ENCODE measurements around the gene SPTB.

SPTB gene

DNA sequence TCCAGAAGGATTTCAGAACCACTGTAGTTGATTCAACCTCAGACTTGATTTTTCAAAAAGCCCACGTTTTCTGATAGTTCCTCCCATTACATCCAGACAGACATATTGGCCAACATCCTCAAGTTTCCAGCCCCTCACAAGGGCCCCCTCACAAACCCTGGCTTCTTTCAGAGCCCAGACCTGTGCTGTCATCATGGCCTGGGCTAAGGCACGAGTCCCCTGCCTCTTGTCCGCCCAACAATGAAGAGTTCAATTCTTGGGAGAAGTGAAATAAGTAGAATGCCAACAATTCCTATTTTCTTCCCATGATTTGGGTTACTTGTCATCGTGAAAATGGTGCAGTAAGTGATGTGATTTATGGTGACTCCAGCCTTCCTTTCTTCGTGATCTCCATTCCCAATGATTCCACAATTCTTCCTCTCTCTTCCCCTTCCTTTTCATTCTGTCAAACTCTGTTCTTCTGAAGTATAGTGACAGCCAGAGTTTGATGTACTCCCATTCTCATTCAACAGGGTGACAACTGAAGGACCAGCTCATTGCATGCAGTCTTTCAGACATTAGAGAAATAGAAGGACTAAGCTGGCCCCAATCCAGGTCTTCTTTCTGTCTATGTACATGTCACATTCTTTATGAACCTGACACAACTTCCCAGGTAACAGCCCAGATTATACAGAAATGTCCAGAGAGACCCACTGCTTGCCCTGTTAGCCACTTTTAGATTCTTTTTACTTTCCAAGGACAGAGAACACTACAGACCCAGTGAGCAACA lies 29.2 kb downstream of the SPTB start:
- no peak for DNase-seq (ENCODE audit: low read depth in 2 of 2)

DNA sequence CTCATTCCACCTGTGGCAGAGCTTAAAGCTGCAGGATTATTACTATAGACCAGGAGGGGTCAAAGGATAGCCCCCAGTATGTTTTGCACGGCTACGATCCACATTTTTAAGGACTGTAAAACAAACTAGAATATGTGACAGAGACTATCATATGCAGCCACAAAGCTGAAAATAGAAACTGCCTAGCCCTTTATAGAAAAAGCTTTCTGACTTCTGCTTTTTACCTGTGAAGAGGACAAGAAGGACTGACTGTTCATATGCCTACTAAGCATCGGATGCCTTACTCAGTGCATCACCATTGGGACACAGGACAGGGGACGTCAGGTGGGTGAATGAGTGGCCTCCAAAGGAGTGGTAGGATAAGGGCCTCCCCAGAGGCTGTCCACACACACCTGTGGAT lies 29.8 kb downstream of the SPTB start:
- DNase-seq (ENCODE audit: low read depth in 2 of 2), result no peak

DNA sequence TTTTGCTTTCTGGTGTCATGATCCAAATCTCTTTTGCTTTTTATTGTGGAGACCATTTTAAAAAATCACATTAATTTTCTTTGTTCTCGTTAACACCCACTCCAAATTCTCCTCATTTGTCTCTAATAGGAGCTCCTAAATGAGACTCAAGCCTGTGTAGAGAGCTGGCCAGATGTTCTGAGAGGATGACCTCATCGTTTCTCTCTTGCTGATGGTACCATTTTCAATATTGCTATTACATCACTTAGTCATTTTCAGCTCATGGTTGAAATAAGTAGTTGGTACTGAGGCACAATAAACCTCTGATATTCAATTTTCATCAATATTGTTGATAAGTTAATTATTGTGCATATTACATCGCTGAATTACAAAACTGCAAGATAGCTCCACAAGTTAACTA lies 31.5 kb downstream of the SPTB start:
- no peak for DNase-seq (ENCODE audit: low read depth in 2 of 2)

DNA sequence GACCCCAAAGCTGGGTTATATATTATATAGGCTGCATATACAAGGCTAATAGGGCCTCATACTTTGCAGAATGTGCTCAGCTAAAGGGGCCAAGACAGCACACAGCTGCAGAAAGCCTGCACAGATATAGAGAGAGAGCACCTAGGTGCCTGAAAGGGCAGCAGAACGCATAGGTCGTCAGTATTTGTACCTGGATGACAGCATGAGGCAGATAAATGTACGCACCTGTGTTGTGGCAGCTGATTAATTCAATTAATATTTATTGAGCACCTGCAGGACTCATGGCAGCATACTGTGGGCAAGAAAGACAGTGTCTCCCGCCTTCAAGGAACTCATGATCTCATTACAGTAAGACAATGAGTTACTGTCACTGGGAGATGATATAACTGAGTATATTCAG lies 33.4 kb downstream of the SPTB start:
- no peak for DNase-seq (ENCODE audit: low read depth in 2 of 2)

DNA sequence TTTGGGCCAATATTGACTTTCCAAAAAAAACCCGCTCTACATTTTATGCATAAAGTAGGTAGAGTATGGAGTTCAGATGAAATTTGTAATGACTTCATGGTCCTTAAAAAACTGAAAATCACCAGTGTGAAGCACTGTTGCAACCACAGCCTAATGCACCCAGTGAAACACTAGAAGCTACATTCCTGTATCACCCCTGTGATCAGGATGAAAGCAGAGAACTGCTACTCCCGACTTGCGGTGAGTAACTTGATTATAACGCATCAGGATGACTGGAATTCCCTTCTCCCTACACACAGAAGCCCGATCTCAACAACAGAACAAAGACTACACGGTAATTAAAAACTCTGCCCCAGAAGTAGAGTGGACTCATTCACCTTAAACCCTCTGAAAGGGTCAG lies 33.8 kb downstream of the SPTB start:
- DNase-seq (ENCODE audit: low read depth in 2 of 2), result no peak

DNA sequence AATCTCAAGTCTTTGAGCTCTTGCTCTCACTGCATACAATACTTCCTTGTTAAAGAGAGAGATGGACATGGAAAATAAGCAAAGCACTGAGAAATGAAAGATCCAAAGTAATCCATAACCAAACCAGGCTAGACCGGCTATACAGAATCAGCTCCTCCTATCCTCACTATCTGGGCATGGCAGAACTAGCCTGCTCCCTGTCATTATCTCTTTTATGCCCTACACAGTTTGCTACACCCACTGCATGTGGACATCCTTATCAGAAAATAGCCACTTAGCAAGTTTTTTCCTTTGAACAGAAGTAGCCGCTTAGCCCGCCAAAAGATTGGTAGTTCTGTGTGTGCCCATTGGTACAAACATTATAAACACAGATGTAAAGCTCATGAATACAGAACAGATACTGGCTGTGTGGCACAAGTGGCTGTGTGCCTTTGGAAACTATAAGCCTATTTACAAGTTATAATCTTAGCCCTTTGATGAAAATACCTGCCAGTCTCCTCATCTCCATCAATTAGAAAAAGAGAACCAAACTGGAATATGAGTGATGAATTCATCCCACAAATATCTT lies 34.7 kb downstream of the SPTB start:
- no peak for DNase-seq (ENCODE audit: low read depth in 2 of 2)

DNA sequence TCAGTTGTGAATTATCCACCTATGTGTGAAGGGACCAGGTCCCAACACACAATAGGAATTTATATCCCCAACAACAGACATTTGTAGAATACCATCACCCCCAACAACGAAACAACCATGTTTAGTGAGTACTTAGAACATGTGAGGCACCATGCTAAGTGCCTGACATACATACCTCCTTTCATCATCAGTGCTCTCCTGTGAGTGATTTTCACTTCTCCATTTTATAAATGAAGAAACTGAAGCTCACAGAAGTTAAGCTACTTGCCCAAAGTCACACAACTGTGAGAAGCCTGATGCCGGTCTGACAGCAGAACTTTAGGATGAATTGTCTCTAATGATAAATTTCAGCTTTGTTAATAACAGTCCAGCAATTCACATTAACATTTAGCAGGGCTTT lies 35.4 kb downstream of the SPTB start:
- DNase-seq (ENCODE audit: low read depth in 2 of 2), result no peak

DNA sequence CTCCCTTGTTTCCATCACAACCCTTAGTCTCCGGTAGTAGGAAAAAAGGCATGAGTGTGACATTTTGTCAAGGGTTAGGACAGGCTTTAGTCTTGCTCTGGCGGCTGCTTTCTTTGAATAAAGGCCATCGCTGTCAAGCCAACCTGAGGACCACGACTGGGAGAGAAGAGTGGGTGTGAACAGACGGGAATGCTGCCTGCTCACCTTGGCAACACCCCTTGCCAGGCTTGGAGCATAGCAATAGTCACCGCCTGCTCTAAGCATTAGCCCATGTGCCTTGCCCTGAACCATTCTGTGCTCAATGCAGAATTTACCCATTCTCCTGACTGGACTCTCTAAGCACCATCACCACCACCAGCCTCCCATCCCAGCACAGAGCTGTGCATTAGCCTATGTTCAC lies 36.2 kb downstream of the SPTB start:
- no peak for DNase-seq (ENCODE audit: low read depth in 2 of 2)

DNA sequence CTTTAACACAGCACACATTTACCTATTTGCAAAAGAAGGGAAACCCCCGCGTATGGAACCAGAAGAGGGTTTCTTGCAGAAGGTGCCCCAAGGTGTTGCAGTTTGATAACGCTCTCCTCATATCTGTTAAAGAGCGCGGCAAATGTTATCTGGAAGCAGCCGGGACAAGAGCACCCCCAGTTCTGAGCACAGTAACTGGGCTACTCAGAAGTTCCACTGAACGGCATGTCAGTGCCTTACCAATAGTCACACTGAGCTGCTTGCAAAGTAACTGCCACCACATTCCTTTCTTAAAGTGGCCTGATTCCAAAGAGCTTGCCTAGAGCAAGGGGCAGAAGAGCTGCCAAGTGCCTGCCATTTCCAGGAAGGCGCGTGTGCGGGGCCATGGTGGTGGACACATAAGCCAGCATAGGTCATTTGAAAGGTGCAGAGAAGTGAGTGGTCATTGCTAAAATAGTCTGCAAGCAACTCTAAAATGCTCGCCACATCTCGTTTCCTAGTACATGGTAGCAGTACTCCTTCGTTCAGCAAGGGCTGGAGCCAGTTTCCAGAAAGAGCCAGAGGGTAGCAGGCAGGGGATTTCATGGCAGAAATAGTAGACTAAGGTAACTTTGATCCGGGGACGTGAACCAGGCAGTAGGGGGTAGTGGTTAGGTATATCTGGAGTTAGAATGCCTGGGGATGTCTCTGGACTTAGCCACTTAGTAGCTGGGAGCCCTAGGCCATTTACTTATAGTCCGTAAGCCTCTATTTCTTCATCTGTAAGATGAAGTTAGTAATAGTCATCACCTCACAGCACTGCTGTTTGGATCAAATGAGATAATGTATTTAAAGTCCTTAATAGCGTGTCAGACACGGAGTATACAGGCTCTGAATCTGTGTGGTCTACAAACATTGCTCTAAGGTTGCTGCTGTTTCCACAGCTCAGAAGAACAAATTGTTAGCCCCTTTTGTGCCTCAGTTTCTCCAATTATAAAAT lies 37.6 kb downstream of the SPTB start:
- no peak for DNase-seq (ENCODE audit: low read depth in 2 of 2)

DNA sequence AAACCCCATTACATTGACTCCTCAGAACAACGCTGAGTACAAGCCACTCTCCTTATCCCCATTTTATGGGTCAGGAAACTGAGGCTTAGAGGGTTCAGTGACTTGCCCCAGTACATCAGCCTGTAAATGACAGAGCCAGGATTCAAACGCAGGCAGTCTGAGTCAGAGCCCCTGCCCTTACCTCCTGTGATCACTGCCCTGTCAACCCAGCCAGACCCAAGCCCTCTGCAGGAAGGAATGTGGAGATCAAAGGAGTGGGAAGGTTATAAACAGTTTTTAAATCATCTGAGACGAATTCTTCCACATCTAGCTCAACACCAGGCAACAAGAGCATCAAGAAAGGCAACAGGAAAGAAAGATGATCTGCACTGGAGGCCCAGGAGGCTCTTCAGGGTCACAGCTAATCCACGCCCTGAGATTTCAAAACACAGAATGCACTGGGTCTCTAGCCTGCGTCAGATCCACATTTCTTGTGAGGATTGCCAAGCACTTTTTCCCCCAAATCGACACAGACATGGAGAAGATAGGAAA lies 38.5 kb downstream of the SPTB start:
- no peak for DNase-seq (ENCODE audit: low read depth in 2 of 2)

DNA sequence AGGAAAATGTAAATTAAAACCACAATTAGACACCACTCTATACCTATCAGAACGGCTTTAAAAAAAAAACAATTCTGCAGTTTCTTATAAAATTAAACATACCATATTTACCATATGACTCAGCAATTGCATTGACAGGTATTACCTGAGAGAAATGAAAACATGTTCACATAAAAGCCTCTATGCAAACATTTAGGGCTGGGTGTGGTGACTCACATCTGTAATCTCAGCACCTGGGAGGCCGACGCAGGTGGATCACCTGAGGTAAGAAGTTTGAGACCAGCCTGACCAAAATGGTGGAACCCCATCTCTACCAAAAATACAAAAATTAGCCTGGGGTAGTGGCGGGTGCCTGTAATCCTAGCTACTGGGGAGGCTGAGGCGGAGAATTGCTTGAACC lies 41.1 kb downstream of the SPTB start:
- DNase-seq (ENCODE audit: low read depth in 2 of 2), result no peak

DNA sequence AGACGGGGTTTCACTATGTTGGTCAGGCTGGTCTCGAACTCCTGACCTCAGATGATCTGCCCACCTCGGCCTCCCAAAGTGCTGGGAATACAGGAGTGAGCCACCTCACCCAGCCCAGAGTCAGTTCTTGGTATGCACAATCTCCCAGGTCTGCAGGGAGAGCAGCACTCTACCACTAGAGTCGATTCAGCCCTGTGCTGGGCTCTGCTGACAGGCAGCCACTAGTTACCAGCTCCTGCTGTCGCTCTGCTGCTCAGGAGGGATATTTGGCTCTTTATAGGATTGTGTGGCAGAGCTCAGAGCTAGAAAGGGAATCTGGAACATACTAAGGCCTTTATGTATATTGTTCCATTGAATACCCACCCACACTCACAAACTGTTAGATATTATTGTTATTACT lies 44.3 kb downstream of the SPTB start:
- no peak for DNase-seq (ENCODE audit: low read depth in 2 of 2)

DNA sequence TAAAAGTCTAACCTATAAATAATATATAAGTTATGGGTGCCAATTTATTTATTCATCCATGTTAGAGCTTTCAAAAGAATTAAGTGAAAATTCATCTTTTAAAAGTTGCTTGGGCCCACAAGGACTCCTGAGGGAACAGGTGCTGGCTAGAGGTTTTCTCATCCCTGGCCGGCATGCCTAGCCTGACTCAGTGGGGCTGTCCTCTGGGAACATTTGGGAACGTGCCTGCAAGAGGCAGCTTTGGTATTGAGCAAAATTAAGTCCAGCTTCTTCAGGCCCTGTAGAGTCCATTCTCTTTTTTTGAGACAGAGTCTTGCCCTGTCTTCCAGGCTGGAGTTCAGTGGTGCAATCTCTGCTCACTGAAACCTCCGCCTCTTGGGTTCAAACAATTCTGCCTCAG lies 44.7 kb downstream of the SPTB start:
- DNase-seq (ENCODE audit: low read depth in 2 of 2), result no peak

DNA sequence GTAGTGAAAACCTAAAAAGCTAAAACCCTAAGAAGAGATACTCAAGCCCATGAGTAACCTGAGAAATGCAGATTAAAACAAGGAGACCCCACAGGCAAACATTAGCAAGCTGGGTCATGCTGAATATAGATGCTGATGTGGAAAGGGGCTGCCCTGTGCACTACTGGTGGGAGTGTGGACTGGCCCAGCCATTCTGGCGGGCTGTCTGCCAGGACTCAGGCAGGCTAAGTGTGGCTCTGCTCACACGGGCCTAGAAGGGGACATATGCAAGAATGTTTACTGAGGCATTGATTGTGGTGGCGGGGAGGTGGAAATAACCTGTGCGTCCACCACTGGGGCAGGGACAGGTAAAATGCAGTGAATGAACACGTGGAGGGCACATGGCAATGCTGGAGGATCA lies 48.3 kb downstream of the SPTB start:
- no peak for DNase-seq (ENCODE audit: low read depth in 2 of 2)

DNA sequence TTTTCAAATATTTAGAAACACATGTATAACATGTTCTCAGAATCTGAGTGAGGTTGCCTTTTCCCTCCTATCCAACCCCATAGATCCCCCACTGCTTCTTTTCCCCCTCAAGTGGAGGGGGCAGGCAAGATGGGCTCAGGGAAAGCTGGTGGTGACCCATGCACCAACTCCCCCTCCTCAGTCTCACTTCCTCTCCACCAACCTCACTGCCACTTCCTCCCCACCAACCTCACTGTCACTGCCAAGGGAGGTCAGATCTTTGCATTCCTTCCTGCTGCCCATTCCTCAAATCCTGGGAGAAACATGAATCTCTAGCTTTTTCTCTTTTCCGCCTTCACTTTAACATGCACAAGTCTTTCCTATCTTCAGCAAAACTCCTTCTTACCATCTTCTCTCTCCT lies 48.7 kb downstream of the SPTB start:
- DNase-seq (ENCODE audit: low read depth in 2 of 2), result no peak

DNA sequence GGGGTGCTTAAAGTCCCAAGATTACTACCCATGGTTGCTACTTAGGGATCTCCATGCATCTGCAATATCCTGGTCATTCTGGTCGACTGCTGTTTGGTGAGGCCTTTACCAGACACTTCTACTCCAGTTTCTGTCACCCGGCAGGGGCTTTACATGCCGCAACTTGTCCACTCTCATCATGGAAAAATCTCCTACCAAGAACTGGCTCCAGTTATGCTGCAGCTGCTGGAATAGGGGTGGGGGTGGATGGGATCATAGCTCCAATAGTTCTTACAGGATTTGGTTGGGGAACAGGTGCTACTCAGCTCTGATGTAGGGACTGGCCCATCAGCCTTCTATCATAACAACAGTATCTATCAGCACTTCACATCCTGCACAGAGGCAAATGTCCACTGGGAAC lies 51.6 kb downstream of the SPTB start:
- no peak for DNase-seq (ENCODE audit: low read depth in 2 of 2)

DNA sequence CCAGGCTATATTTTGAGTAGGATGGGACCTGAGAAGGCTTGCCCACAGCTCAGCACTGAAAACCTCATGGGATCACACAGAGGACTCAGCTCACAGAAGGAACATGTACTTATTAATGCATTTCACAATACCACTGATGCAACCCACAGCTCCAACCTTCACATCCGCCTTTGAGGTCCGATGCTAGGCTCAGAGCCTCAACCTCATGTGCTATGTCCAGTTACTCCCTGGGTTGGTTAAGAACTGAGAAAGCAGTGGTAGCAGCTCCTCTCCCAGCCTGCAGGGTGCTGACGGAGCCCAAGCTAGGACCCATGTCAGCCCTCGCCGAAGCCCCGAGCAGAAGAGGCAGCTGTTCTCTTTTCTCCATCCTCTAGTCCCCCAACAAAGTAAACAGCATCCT lies 52.9 kb downstream of the SPTB start:
- DNase-seq (ENCODE audit: low read depth in 2 of 2), result no peak

DNA sequence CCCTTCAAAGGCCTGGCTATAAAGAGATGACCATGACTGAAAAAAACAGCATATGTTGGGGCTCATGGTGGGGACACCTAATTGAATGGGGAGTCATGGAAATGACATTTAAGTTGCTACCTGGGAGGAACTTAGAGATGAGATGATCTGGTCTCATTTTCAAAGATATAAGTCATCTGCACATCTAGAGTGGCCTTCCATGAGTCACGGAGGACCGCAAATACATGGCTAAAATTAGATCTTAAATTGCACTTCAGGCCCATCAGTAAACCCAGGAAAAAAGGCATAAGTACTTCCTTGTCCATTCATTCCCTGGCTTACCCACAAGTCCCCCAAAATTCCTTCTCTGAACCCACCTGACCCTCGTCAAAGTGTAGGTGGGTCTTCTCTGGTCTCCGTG lies 53.4 kb downstream of the SPTB start:
- no peak for DNase-seq (ENCODE audit: low read depth in 2 of 2)

DNA sequence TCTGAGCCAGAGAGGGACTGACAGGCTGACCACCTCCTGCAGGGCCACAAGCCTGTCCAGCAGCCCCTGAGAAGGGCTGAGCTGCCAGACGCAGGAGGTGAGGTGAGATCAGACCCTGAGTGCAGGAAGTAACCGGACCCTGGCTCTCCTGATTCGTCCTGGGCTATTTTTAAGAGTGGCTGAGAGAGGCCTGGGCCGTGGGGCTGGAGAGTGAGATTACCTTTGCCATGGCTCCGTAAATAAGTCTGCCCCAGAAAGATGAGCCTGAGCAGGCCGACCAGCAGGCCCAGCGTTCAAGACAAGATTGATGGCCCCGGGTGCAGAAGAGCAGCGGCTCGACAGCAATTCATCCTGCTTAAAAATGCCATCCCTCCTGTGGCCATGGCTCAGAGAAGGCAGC lies 54.2 kb downstream of the SPTB start:
- no peak for DNase-seq (ENCODE audit: low read depth in 2 of 2)

DNA sequence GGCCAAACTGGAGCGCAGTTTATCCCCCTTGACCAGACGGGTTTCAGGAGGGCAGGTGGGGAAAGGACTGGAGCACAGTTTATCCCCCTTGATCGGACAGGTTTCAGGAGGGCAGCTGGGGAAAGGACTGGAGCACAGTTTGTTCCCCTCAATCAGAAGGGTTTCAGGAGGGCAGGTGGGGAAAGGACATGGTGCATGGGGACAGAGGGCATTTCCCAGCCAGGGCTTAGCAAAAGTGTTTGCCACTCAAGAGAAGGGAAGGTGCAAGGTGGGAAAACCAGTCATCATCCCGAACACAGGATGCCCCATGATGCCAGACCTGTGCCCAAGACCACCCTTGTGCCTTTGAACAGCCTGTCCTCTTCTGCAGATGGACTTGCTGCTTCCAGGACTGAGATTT lies 54.7 kb downstream of the SPTB start:
- DNase-seq (ENCODE audit: low read depth in 2 of 2), result no peak

DNA sequence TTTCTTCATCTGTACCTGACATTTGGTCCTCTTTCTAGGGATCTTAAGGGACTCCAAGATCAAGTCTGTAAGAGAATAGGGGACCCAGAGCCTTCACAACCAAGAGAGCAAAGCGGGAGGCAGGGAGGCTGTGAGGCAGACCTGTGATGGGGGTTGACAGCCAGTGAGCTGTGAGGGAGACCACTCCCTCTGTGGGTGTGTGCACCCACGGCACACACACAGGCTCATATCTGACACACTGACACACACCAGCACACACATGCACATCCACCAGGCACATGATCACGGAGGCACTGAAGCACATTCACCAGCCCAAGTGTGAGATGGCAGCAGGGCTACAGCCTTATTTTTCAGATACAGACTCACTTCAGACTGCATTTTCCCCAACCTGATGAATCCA lies 55.2 kb downstream of the SPTB start:
- DNase-seq (ENCODE audit: low read depth in 2 of 2), result no peak

DNA sequence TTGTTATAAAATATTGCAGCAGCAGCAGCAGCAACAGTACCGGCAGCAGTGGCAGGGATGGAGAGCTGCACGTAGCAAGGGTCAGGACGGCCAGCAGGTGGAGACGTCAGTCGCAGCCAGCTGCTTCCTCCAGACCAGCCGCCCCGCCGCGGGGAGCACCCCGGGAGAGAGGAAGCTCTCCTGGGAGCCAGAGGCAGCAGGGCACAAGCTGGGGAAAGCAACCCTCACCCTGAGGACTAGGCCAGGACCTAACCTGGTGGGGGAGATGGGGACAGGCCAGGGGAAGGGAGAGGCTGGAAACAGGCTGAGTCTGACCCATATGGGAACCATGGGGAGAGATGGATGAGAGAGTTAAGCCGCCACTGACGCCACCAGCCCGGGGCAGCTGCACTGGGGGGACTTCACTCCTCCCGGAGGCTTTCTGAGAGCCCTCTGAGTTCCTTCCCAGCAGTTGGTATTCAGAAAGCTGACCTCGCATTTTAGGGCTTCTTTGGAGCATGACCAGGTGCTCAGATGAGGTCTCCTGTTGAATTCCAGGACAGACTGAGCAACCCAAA lies 56.3 kb downstream of the SPTB start:
- DNase-seq (ENCODE audit: low read depth in 2 of 2), result peak; percentile 55 to 66

All from stimulated activated CD4-positive, alpha-beta T cell treated with anti-CD3 and anti-CD28 coated beads, Interleukin-4, amount 100 ng/mL, for 48 hours (primary cell).